Kidney (tissue), 14 donors: ENCODE data around the gene SLC25A27. TPM values are rescaled to one million over a fixed set of nuclear protein-coding genes. Genes with fewer than 3 reads are reported as not detected.

Experiments
- DNase-seq, 5 donors: peaks; one replicate each; pipeline ENCODE4 v3.0.0-alpha.2; 2013 to 2020
- FAIRE-seq: peaks from 2 replicates; lab custom pipeline; 2012; peaks lifted over from hg19 to GRCh38; lab: Jason Lieb, UNC
- H3K27ac ChIP-seq, 2 donors: one replicate each; pipeline ENCODE4 v1.7.0; 2013; ENCODE audit warnings: low read depth in 2 of 2, low read length in 2 of 2, inconsistent platforms in 1 of 2
- H3K27me3 ChIP-seq: one replicate; pipeline ENCODE4 v1.7.1; 2013; ENCODE audit warnings: low read length, inconsistent platforms; ENCODE audit not compliant: control insufficient read depth, insufficient read depth
- H3K36me3 ChIP-seq, 3 donors: one replicate each; pipeline versions ENCODE4 v1.7.0 to v1.7.1; 2013; ENCODE audit warnings: low read length in 3 of 3, control low read depth in 1 of 3, inconsistent platforms in 1 of 3; ENCODE audit not compliant: insufficient read depth in 3 of 3, control insufficient read depth in 2 of 3
- H3K4me1 ChIP-seq, 3 donors: one replicate each; pipeline versions ENCODE4 v1.7.0 to v1.7.1; 2013; ENCODE audit warnings: low read length in 3 of 3, inconsistent platforms in 1 of 3, low read depth in 1 of 3; ENCODE audit not compliant: control insufficient read depth in 2 of 3, insufficient read depth in 2 of 3
- H3K4me3 ChIP-seq, 3 donors: one replicate each; pipeline versions ENCODE4 v1.7.0 to v1.8.1; 2013; ENCODE audit warnings: low read length in 3 of 3, control low read depth in 1 of 3, inconsistent platforms in 1 of 3
- H3K9ac ChIP-seq, 3 donors: one replicate each; pipeline versions ENCODE4 v1.7.0 to v1.7.1; 2013; ENCODE audit warnings: low read length in 3 of 3, control low read depth in 1 of 3, inconsistent platforms in 1 of 3
- H3K9me3 ChIP-seq, 3 donors: one replicate each; pipeline versions ENCODE4 v1.7.0 to v1.7.1; 2013; ENCODE audit warnings: low read length in 3 of 3, control low read depth in 1 of 3, inconsistent platforms in 1 of 3; ENCODE audit not compliant: control insufficient read depth in 2 of 3, insufficient read depth in 1 of 3
- CTCF ChIP-seq: IDR thresholded peaks from 3 replicates; pipeline ENCODE4 v1.5.1; 2012; ENCODE audit warnings: mild to moderate bottlenecking, moderate library complexity, borderline replicate concordance; ENCODE audit not compliant: insufficient read depth; ENCODE audit errors: extremely low read depth
- intact Hi-C: fragments of 100-400 bp; cut with DNase I; formaldehyde crosslinking; loops from one replicate; pipeline ENCODE4 v1.11.1; 2022
- polyA plus RNA-seq: library from polyadenylated mRNA; stranded (reverse); fragments of 350-450 nt; fragmentation: Illumina TruSeq; extraction: RNeasy Lipid Tissue Mini Kit (QIAGEN cat#74804); gene quantifications from one replicate; pipeline ENCODE4 v1.2.3, GENCODE V29; 2014; ENCODE audit warnings: low read depth, low replicate concordance; ENCODE audit not compliant: insufficient read depth
- total RNA-seq: library from RNA; stranded (reverse); fragmentation: NEBNext Ultra II Directional; extraction: Animal tissue kit (Norgen Biotek cat#: 25700); gene quantifications from one replicate; pipeline ENCODE4 v1.2.1, GENCODE V29; 2021
- donor health status: control.
- donor health status: control.
- donor health status: control.
- donor health status: control.
- donor health status: control.
- donor health status: DM: yes; HTN: yes; CAD: no.
- donor health status: Normal renal cell carcinoma (clear cell type).

SLC25A27 gene
- total and polyA plus RNA-seq, 2 donors from 2014 or later, result 19.1 to 22.6 TPM

- intact Hi-C loops, result no loop called here
- Histone ChIP-seq H3K36me3 (peaks cover 0 to 2% (median 0%) of the 10 kb centered on the region in 3 donors), H3K9me3 (no peaks in the 10 kb centered on the region), H3K9ac (no peak overlapping the region), H3K27ac (no peak overlapping the region), H3K4me1 (no peaks in the 10 kb centered on the region), H3K4me3 (no peak overlapping the region), H3K27me3 (no peaks in the 10 kb centered on the region)
- TF ChIP-seq CTCF, result no peak
- DNase-seq (no peak), FAIRE-seq (no peak)
Measured at GRCh38 chr6:46661483-46661882, 8.7 kb downstream of the SLC25A27 start.

GRCh38 chr6:46667377-46667776, 14.6 kb downstream of the SLC25A27 start:
- FAIRE-seq, result no peak
- no peaks in the 10 kb centered on the region for H3K27me3 ChIP-seq
- no peaks in the 10 kb centered on the region for H3K9me3 ChIP-seq
- H3K36me3 ChIP-seq, result peaks cover 0 to 2% (median 0%) of the 10 kb centered on the region in 3 donors
- H3K4me3 ChIP-seq, result no peak overlapping the region
- no peak overlapping the region for H3K27ac ChIP-seq
- no peaks in the 10 kb centered on the region for H3K4me1 ChIP-seq
- H3K9ac ChIP-seq, result no peak overlapping the region
- DNase-seq, result no peak
- intact Hi-C loops, result no loop called here
- TF ChIP-seq CTCF, result no peak

GRCh38 chr6:46674410-46674809, 21.6 kb downstream of the SLC25A27 start:
- peaks cover 0 to 18% (median 6%) of the 10 kb centered on the region in 3 donors for H3K36me3 ChIP-seq
- no peak for FAIRE-seq
- H3K9me3 ChIP-seq, result no peaks in the 10 kb centered on the region
- intact Hi-C loops, result no loop called here
- no peak for DNase-seq
- H3K4me1 ChIP-seq, result no peaks in the 10 kb centered on the region
- no peak overlapping the region for H3K4me3 ChIP-seq
- H3K27me3 ChIP-seq, result no peaks in the 10 kb centered on the region
- H3K9ac ChIP-seq, result no peak overlapping the region
- H3K27ac ChIP-seq, result no peak overlapping the region
- no peak for TF ChIP-seq CTCF

- Histone ChIP-seq H3K9me3 (no peaks in the 10 kb centered on the region), H3K27ac (no peak overlapping the region), H3K9ac (no peak overlapping the region), H3K4me1 (no peaks in the 10 kb centered on the region), H3K27me3 (no peaks in the 10 kb centered on the region), H3K4me3 (no peak overlapping the region), H3K36me3 (peaks cover 0 to 18% (median 6%) of the 10 kb centered on the region in 3 donors)
- intact Hi-C loops, result no loop called here
- DNase-seq, result no peak
- TF ChIP-seq CTCF, result no peak
- no peak for FAIRE-seq
Measured at GRCh38 chr6:46676604-46677313, 24.0 kb downstream of the SLC25A27 start.
